GM12892 (cell line): ENCODE measurements around the gene GLP2R. TPM values are rescaled to one million over a fixed set of nuclear protein-coding genes. Genes with fewer than 3 reads are reported as not detected.
"Not testable (repeated sequence)": the region's sequence is repeated elsewhere in the genome, so short reads cannot be mapped to it uniquely, and the experiment has no call there.

ENCODE experiments used
- DNase-seq: peaks from one replicate; pipeline ENCODE4 v3.0.0; 2011; ENCODE audit not compliant: insufficient read length
- FAIRE-seq: peaks from 2 replicates; lab custom pipeline; 2011; peaks lifted over from hg19 to GRCh38; lab: Jason Lieb, UNC
- POLR2A ChIP-seq: IDR thresholded peaks from 2 replicates; pipeline ENCODE4 v1.6.1; 2011; ENCODE audit warnings: low read depth, low read length, control low read depth
- POLR2AphosphoS5 ChIP-seq: IDR thresholded peaks from 2 replicates; pipeline ENCODE4 v1.6.1; 2011; ENCODE audit warnings: low read depth, low read length, control low read depth
- TAF1 ChIP-seq: IDR thresholded peaks from 2 replicates; pipeline ENCODE4 v1.6.1; 2011; ENCODE audit warnings: low read depth, mild to moderate bottlenecking, control low read depth, low read length, borderline replicate concordance
- polyA plus RNA-seq: library from polyadenylated mRNA; unstranded; fragments of >200 nt; gene quantifications from one replicate; pipeline ENCODE4 v1.2.1, GENCODE V29; 2012; ENCODE audit warnings: missing spikeins, inconsistent platforms; ENCODE audit not compliant: missing spikeins

GLP2R gene
- polyA plus RNA-seq, result not detected

GRCh38 chr17:9825641-9826150 lies at the start of gene GLP2R:
TSS of gene GLP2R (plus strand) at chr17:9825924. CDS start at chr17:9826064, 140 bp downstream.
- DNase-seq (no peak), FAIRE-seq (no peak)
- TF ChIP-seq POLR2AphosphoS5, result no peak
- no peak for TF ChIP-seq TAF1
- no peak for TF ChIP-seq POLR2A

- TF ChIP-seq POLR2A (no peak), POLR2AphosphoS5 (no peak)
- no peak for DNase-seq
- FAIRE-seq, result no peak
Measured at GRCh38 chr17:9776911-9777310, 48.8 kb upstream of the GLP2R start.

- no peak for DNase-seq
- TF ChIP-seq POLR2A, result no peak
- TF ChIP-seq POLR2AphosphoS5, result no peak
- no peak for TF ChIP-seq TAF1
- no peak for FAIRE-seq
Measured at GRCh38 chr17:9780552-9780951, 45.2 kb upstream of the GLP2R start.

GRCh38 chr17:9783050-9783449 lies 42.7 kb upstream of the GLP2R start:
- FAIRE-seq, result no peak
- DNase-seq, result no peak
- no peak for TF ChIP-seq POLR2AphosphoS5
- TF ChIP-seq TAF1, result no peak
- TF ChIP-seq POLR2A, result no peak

GRCh38 chr17:9783465-9783864 lies 42.3 kb upstream of the GLP2R start:
- DNase-seq, FAIRE-seq: not testable (repeated sequence)

GRCh38 chr17:9784544-9784943 lies 41.2 kb upstream of the GLP2R start:
- FAIRE-seq (no peak), DNase-seq (no peak)
- no peak for TF ChIP-seq TAF1
- TF ChIP-seq POLR2AphosphoS5, result no peak
- no peak for TF ChIP-seq POLR2A

- TF ChIP-seq POLR2AphosphoS5, result no peak
- no peak for TF ChIP-seq TAF1
- no peak for TF ChIP-seq POLR2A
- FAIRE-seq, result no peak
- no peak for DNase-seq
Measured at GRCh38 chr17:9788601-9789000, 37.1 kb upstream of the GLP2R start.

- DNase-seq, result no peak
- TF ChIP-seq TAF1, result no peak
- TF ChIP-seq POLR2AphosphoS5, result no peak
- no peak for TF ChIP-seq POLR2A
- no peak for FAIRE-seq
Measured at GRCh38 chr17:9790316-9790715, 35.4 kb upstream of the GLP2R start.

- TF ChIP-seq TAF1, result no peak
- TF ChIP-seq POLR2AphosphoS5, result no peak
- TF ChIP-seq POLR2A, result no peak
- FAIRE-seq (no peak), DNase-seq (no peak)
Measured at GRCh38 chr17:9790889-9791876, 34.5 kb upstream of the GLP2R start, which contains the start of gene DHRS7C. TSS of gene DHRS7C (minus strand) at chr17:9791592. CDS start at chr17:9791284, 308 bp downstream.

GRCh38 chr17:9792181-9792840 lies 33.4 kb upstream of the GLP2R start:
- TF ChIP-seq POLR2AphosphoS5 (no peak), TAF1 (no peak), POLR2A (no peak)
- DNase-seq (no peak), FAIRE-seq (no peak)

- DNase-seq, result no peak
- TF ChIP-seq POLR2AphosphoS5 (no peak), TAF1 (no peak), POLR2A (no peak)
- no peak for FAIRE-seq
Measured at GRCh38 chr17:9798008-9798407, 27.7 kb upstream of the GLP2R start.

- DNase-seq (no peak), FAIRE-seq (no peak)
- TF ChIP-seq POLR2A (no peak), POLR2AphosphoS5 (no peak), TAF1 (no peak)
Measured at GRCh38 chr17:9798724-9799123, 27.0 kb upstream of the GLP2R start.
